H1 (cell line): Measurements from ENCODE around the gene SLC38A10. TPM values are rescaled to one million over a fixed set of nuclear protein-coding genes. Genes with fewer than 3 reads are reported as not detected.

Experiments
- CTCF ChIA-PET: fragments of 300-600 bp; sonication (Branson Sonifier 250); formaldehyde crosslinking; loops from one replicate; lab custom pipeline; 2021; ENCODE audit not compliant: partially characterized antibody; lab: Charles Lee
- POLR2A ChIA-PET: fragments of 300-600 bp; sonication (Branson Sonifier 250); formaldehyde crosslinking; loops from one replicate; lab custom pipeline; 2021; ENCODE audit warnings: inconsistent platforms; ENCODE audit not compliant: partially characterized antibody; lab: Charles Lee
- DNase-seq, 2 experiments: peaks; one replicate each; pipeline versions ENCODE4 v3.0.0 to v3.0.0-alpha.2; 2010 to 2022; ENCODE audit warnings: low spot score in 2 of 2, low read depth in 1 of 2, mixed read lengths in 1 of 2
- FAIRE-seq: peaks from 2 replicates; lab custom pipeline; 2011; peaks lifted over from hg19 to GRCh38; lab: Jason Lieb, UNC
- H2AFZ ChIP-seq: 2 replicates; pipeline ENCODE4 v1.8.1; 2012; ENCODE audit warnings: low read length, inconsistent platforms
- H2AK5ac ChIP-seq: 2 replicates; pipeline ENCODE4 v1.6.1; 2013; ENCODE audit warnings: low read depth, low read length
- H2BK120ac ChIP-seq: replicated peaks from 2 replicates; pipeline ENCODE3; 2013; ENCODE audit warnings: low read depth, low read length, inconsistent platforms
- H2BK12ac ChIP-seq: 2 replicates; pipeline ENCODE4 v1.6.1; 2013; ENCODE audit warnings: low read depth, low read length
- H2BK15ac ChIP-seq: 2 replicates; pipeline ENCODE4 v1.6.1; 2013; ENCODE audit warnings: low read length
- H2BK20ac ChIP-seq: 2 replicates; pipeline ENCODE4 v1.6.1; 2013; ENCODE audit warnings: low read length
- H2BK5ac ChIP-seq: 2 replicates; pipeline ENCODE4 v1.6.1; 2013; ENCODE audit warnings: low read depth, low read length
- H3K14ac ChIP-seq: 2 replicates; pipeline ENCODE4 v1.6.1; 2013; ENCODE audit warnings: inconsistent platforms; ENCODE audit not compliant: insufficient read length
- H3K18ac ChIP-seq: 2 replicates; pipeline ENCODE4 v1.6.1; 2013; ENCODE audit warnings: low read length; ENCODE audit errors: extremely low read depth
- H3K23ac ChIP-seq: 2 replicates; pipeline ENCODE4 v1.6.1; 2013; ENCODE audit warnings: inconsistent platforms; ENCODE audit not compliant: insufficient read length
- H3K23me2 ChIP-seq: 2 replicates; pipeline ENCODE4 v1.6.1; 2013; ENCODE audit warnings: low read depth, low read length
- H3K27ac ChIP-seq: 2 replicates; pipeline ENCODE4 v1.6.1; 2011; ENCODE audit warnings: low read depth, low read length, inconsistent platforms
- H3K27me3 ChIP-seq, 4 experiments: replicated peaks in 1 of 4; 1 replicate in 1 of 4; 2 replicates in 3 of 4; pipeline versions ENCODE4 v1.6.1 to v1.8.1; 2011 to 2013; ENCODE audit warnings: low read length in 3 of 4, mild to moderate bottlenecking in 3 of 4, inconsistent platforms in 2 of 4, mixed read lengths in 2 of 4, moderate library complexity in 1 of 4; ENCODE audit not compliant: control insufficient read depth in 3 of 4, insufficient read depth in 3 of 4; ENCODE audit errors: extremely low read depth in 1 of 4
- H3K36me3 ChIP-seq, 4 experiments: 2 replicates each; pipeline versions ENCODE4 v1.6.1 to v1.8.1; 2011 to 2013; ENCODE audit warnings: mild to moderate bottlenecking in 4 of 4, low read length in 3 of 4, moderate library complexity in 2 of 4, control low read depth in 1 of 4, inconsistent platforms in 1 of 4; ENCODE audit not compliant: insufficient read depth in 4 of 4, control insufficient read depth in 2 of 4
- H3K4ac ChIP-seq: replicated peaks from 2 replicates; pipeline ENCODE3; 2013; ENCODE audit warnings: low read length, low read depth, mixed read lengths, inconsistent platforms; ENCODE audit not compliant: insufficient read length
- H3K4me1 ChIP-seq, 4 experiments: replicated peaks in 1 of 4; 1 replicate in 1 of 4; 2 replicates in 3 of 4; pipeline versions ENCODE4 v1.6.1 to v1.8.1; 2011 to 2013; ENCODE audit warnings: low read length in 3 of 4, inconsistent platforms in 2 of 4, mixed read lengths in 1 of 4; ENCODE audit not compliant: insufficient read depth in 4 of 4, control insufficient read depth in 3 of 4
- H3K4me2 ChIP-seq, 2 experiments: 2 replicates each; pipeline versions ENCODE4 v1.6.1 to v1.8.1; 2011 to 2013; ENCODE audit warnings: low read depth in 2 of 2, low read length in 2 of 2, control low read depth in 1 of 2, inconsistent platforms in 1 of 2, mild to moderate bottlenecking in 1 of 2; ENCODE audit not compliant: insufficient read depth in 1 of 2
- H3K4me3 ChIP-seq, 4 experiments: fragments of 200-600, 300-600 bp in 1 of 4; sonication (generic), shearing (Covaris generic), sonication (Bioruptor Twin) in 1 of 4; 2 replicates each; pipeline versions ENCODE4 v1.5.1 to v1.8.1; 2011 to 2016; ENCODE audit warnings: low read length in 4 of 4, low read depth in 3 of 4, control low read depth in 2 of 4, inconsistent platforms in 2 of 4, mild to moderate bottlenecking in 2 of 4, mixed read lengths in 1 of 4, moderate library complexity in 1 of 4; ENCODE audit not compliant: insufficient read depth in 2 of 4; ENCODE audit errors: extremely low read depth in 1 of 4
- H3K56ac ChIP-seq: replicated peaks from 2 replicates; pipeline ENCODE3; 2013; ENCODE audit warnings: low read depth, mild to moderate bottlenecking, mixed read lengths, low read length, inconsistent platforms; ENCODE audit not compliant: insufficient read length
- H3K79me1 ChIP-seq: 2 replicates; pipeline ENCODE4 v1.6.1; 2013; ENCODE audit warnings: low read depth, low read length, control low read depth
- H3K79me2 ChIP-seq, 2 experiments: 2 replicates each; pipeline versions ENCODE4 v1.6.1 to v1.8.1; 2012 to 2013; ENCODE audit warnings: low read length in 2 of 2, mild to moderate bottlenecking in 2 of 2, inconsistent platforms in 1 of 2; ENCODE audit not compliant: insufficient read depth in 2 of 2, control insufficient read depth in 1 of 2
- H3K9ac ChIP-seq, 4 experiments: replicated peaks in 1 of 4; 1 replicate in 1 of 4; 2 replicates in 3 of 4; pipeline versions ENCODE4 v1.6.1 to v1.8.1; 2011 to 2013; ENCODE audit warnings: low read depth in 3 of 4, low read length in 3 of 4, control low read depth in 2 of 4, mild to moderate bottlenecking in 2 of 4, moderate library complexity in 2 of 4, inconsistent platforms in 1 of 4; ENCODE audit errors: extremely low read depth in 1 of 4
- H3K9me3 ChIP-seq, 2 experiments: 2 replicates each; pipeline versions ENCODE4 v1.6.1 to v1.8.1; 2012 to 2013; ENCODE audit warnings: mild to moderate bottlenecking in 2 of 2, moderate library complexity in 2 of 2, control low read depth in 1 of 2, inconsistent platforms in 1 of 2, low read depth in 1 of 2, low read length in 1 of 2, mixed read lengths in 1 of 2; ENCODE audit not compliant: insufficient read depth in 2 of 2
- H4K20me1 ChIP-seq, 2 experiments: replicated peaks in 1 of 2; 2 replicates each; pipeline versions ENCODE3 to v1.8.1; 2011 to 2013; ENCODE audit warnings: inconsistent platforms in 2 of 2, low read length in 2 of 2, mild to moderate bottlenecking in 1 of 2; ENCODE audit not compliant: insufficient read depth in 2 of 2, control insufficient read depth in 1 of 2
- H4K5ac ChIP-seq: 2 replicates; pipeline ENCODE4 v1.6.1; 2013; ENCODE audit warnings: low read length, low read depth, mixed read lengths, inconsistent platforms; ENCODE audit not compliant: insufficient read length
- H4K8ac ChIP-seq: 2 replicates; pipeline ENCODE4 v1.8.0; 2013; ENCODE audit warnings: mild to moderate bottlenecking, moderate library complexity, low read length, inconsistent platforms; ENCODE audit not compliant: insufficient read depth; ENCODE audit errors: extremely low read depth
- H4K91ac ChIP-seq: replicated peaks from 2 replicates; pipeline ENCODE3; 2013; ENCODE audit warnings: low read length, mixed read lengths, inconsistent platforms; ENCODE audit not compliant: insufficient read length
- ASH2L ChIP-seq: fragments of 200-600, 300-600 bp; sonication (generic); IDR thresholded peaks from one replicate; pipeline ENCODE4 v1.7.1; 2017; ENCODE audit warnings: low read length
- ATF3 ChIP-seq: IDR thresholded peaks from 2 replicates; pipeline ENCODE4 v1.6.1; 2011; ENCODE audit warnings: low read depth, mild to moderate bottlenecking, low read length; ENCODE audit not compliant: insufficient read depth
- CREB1 ChIP-seq: IDR thresholded peaks from 2 replicates; pipeline ENCODE4 v1.6.1; 2012; ENCODE audit warnings: inconsistent platforms
- GTF2F1 ChIP-seq: IDR thresholded peaks from 2 replicates; pipeline ENCODE4 v1.6.1; 2012; ENCODE audit warnings: low read depth, low read length, improper control_type of control experiment, borderline replicate concordance
- KDM1A ChIP-seq: fragments of 200-600, 300-600 bp; sonication (generic); IDR thresholded peaks from 2 replicates; pipeline ENCODE4 v1.7.1; 2016; ENCODE audit warnings: mild to moderate bottlenecking, low read length, borderline replicate concordance
- MAFK ChIP-seq: IDR thresholded peaks from 2 replicates; pipeline ENCODE4 v1.6.1; 2012; ENCODE audit warnings: low read depth, mild to moderate bottlenecking, improper control_type of control experiment, low read length
- MAX ChIP-seq: IDR thresholded peaks from 2 replicates; pipeline ENCODE4 v1.6.1; 2012; ENCODE audit warnings: inconsistent platforms
- POLR2AphosphoS5 ChIP-seq: IDR thresholded peaks from 2 replicates; pipeline ENCODE4 v1.6.1; 2011; ENCODE audit warnings: low read depth, low read length
- RAD21 ChIP-seq, 2 experiments: IDR thresholded peaks in 1 of 2; conservative IDR thresholded peaks in 1 of 2; 2 replicates each; pipeline ENCODE4 v1.6.1; 2011; ENCODE audit warnings: low read depth in 2 of 2, low read length in 2 of 2, improper control_type of control experiment in 1 of 2, inconsistent platforms in 1 of 2, mild to moderate bottlenecking in 1 of 2, moderate library complexity in 1 of 2
- SIX5 ChIP-seq: IDR thresholded peaks from 2 replicates; pipeline ENCODE4 v1.6.1; 2011; ENCODE audit warnings: mild to moderate bottlenecking, low read depth, low read length
- SP2 ChIP-seq: IDR thresholded peaks from 2 replicates; pipeline ENCODE4 v1.6.1; 2012; ENCODE audit warnings: mild to moderate bottlenecking, low read length, inconsistent platforms
- SUZ12 ChIP-seq: fragments of 200-600 bp; sonication (generic); IDR thresholded peaks from 2 replicates; pipeline ENCODE4 v1.6.1; 2012; ENCODE audit warnings: mild to moderate bottlenecking, inconsistent platforms, low read length, moderate library complexity, mixed read lengths
- WGBS, 2 experiments: shearing (Covaris generic) in 1 of 2; methylation state at CpG; one replicate each; pipeline versions ENCODE4 v1.1.6 to v1.1.7; 2013 to 2015; ENCODE audit warnings: low lambda C conversion rate in 2 of 2, mixed read lengths in 2 of 2, inconsistent platforms in 1 of 2, low coverage in 1 of 2, missing lambda C conversion rate in 1 of 2; ENCODE audit not compliant: insufficient replicate concordance in 2 of 2, insufficient coverage in 1 of 2, insufficient read length in 1 of 2; ENCODE audit errors: extremely low coverage in 1 of 2, missing lambda C conversion rate in 1 of 2; 5-methylcytosine and 5-hydroxymethylcytosine counted together
- polyA plus RNA-seq, 7 experiments: library from polyadenylated mRNA; depleted of rRNA in 3 of 7; stranded (reverse) in 5 of 7; unstranded in 2 of 7; fragments of >200 nt in 5 of 7; fragments of 200-250 nt in 2 of 7; gene quantifications; 1 replicate in 5 of 7; 2 replicates in 1 of 7; 4 replicates in 1 of 7; pipeline versions ENCODE4 v1.2.1 to v1.2.3, GENCODE V29; 2011 to 2013; ENCODE audit warnings: missing spikeins in 2 of 7, mixed read lengths in 2 of 7
- total RNA-seq: library from RNA; stranded (reverse); fragmentation: NEBNext Ultra II Directional; extraction: Animal tissue kit (Norgen Biotek cat#: 25700); gene quantifications from 2 replicates; pipeline ENCODE4 v1.2.1, GENCODE V29; 2021
- TF ChIP-seq, protein P1 (sequence below): IDR thresholded peaks from 2 replicates; pipeline ENCODE4 v1.6.1; 2012; ENCODE audit warnings: inconsistent platforms

SLC38A10 gene
- total and polyA plus RNA-seq, 2 of the 8 experiments (the other 6 are each of a cell fraction or from before 2014, with no cell fraction given), result 26.4 to 41.0 TPM

GRCh38 chr17:81236784-81237183 lies 58.3 kb downstream of the SLC38A10 start:
- H2BK20ac ChIP-seq, result no peak overlapping the region
- no peak overlapping the region for H3K56ac ChIP-seq
- H3K4ac ChIP-seq, result no peak overlapping the region
- H3K9ac ChIP-seq, result no peak overlapping the region
- H2BK120ac ChIP-seq, result no peak overlapping the region
- FAIRE-seq (no peak), DNase-seq (no peak)
- H2BK15ac ChIP-seq, result no peak overlapping the region
- ChIA-PET POLR2A (interaction anchor here (1.1 to 2.9 kb wide), 4 partner anchors 12 to 38 kb away, joined by 3 to 10 read pairs (median 3); partner anchors contain the start of gene CEP131), CTCF (interaction anchor here (0.8 to 1.2 kb wide), 3 partner anchors 8 to 107 kb away, joined by 3 read pairs; no protein-coding TSS in a partner anchor)
- H3K4me2 ChIP-seq, result no peak overlapping the region
- H3K9me3 ChIP-seq, result no peaks in the 10 kb centered on the region
- WGBS, 2 experiments, result 91% methylated on average over 21 of the region's 21 CpGs; no CpG with 5 or more reads in 1 of the 2 experiments
- no peak overlapping the region for H3K4me3 ChIP-seq
- H3K36me3 ChIP-seq, result peaks cover 0 to 2% (median 0%) of the 10 kb centered on the region in 4 experiments; a peak in 2 of 8 replicates
- H2BK12ac ChIP-seq, result no peak overlapping the region
- no peaks in the 10 kb centered on the region for H3K27me3 ChIP-seq
- 0 out of 2 replicates have a peak overlapping the region, but pooled peaks have one; percentile 42 for H4K8ac ChIP-seq
- peaks cover 9% of the 10 kb centered on the region for H3K79me1 ChIP-seq
- no peak overlapping the region for H3K18ac ChIP-seq
- H3K23ac ChIP-seq, result no peak overlapping the region
- no peak overlapping the region for H2BK5ac ChIP-seq
- no peak overlapping the region for H4K5ac ChIP-seq
- H3K4me1 ChIP-seq, result peaks cover 0 to 12% (median 6%) of the 10 kb centered on the region in 4 experiments; a peak in 5 of 7 replicates
- no peak overlapping the region for H3K14ac ChIP-seq
- H4K20me1 ChIP-seq, result peaks cover 6 to 14% of the 10 kb centered on the region in 2 experiments
- no peak overlapping the region for H2AFZ ChIP-seq
- H4K91ac ChIP-seq, result no peak overlapping the region
- no peak overlapping the region for H2AK5ac ChIP-seq
- no peak overlapping the region for H3K27ac ChIP-seq
- H3K79me2 ChIP-seq, result peaks cover 0 to 23% of the 10 kb centered on the region in 2 experiments; a peak in 2 of 4 replicates
- H3K23me2 ChIP-seq, result peaks cover 8% of the 10 kb centered on the region; the same call in 1 of the 2 replicates
- no peak for TF ChIP-seq POLR2AphosphoS5
- TF ChIP-seq SUZ12, result no peak
- TF ChIP-seq MAFK, result no peak
- TF ChIP-seq, protein P1, sequence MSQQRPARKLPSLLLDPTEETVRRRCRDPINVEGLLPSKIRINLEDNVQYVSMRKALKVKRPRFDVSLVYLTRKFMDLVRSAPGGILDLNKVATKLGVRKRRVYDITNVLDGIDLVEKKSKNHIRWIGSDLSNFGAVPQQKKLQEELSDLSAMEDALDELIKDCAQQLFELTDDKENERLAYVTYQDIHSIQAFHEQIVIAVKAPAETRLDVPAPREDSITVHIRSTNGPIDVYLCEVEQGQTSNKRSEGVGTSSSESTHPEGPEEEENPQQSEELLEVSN, result no peak
- no peak for TF ChIP-seq ATF3
- no peak for TF ChIP-seq MAX
- no peak for TF ChIP-seq KDM1A
- no peak for TF ChIP-seq ASH2L
- TF ChIP-seq SIX5, result no peak
- no peak for TF ChIP-seq RAD21 (IDR thresholded peaks at IDR 0.05 in 1 of 2, conservative IDR thresholded peaks at IDR 0.05 in 1 of 2; ENCODE audit: low read depth in 2 of 2, low read length in 2 of 2)
- no peak for TF ChIP-seq GTF2F1
- TF ChIP-seq CREB1, result no peak
- no peak for TF ChIP-seq SP2
